SK-N-SH (cell line): ENCODE measurements around the gene SORBS1.

Experiments used
- CHD2 ChIP-seq: fragments of 150-350 bp; IDR thresholded peaks from 2 replicates; pipeline ENCODE4 v1.6.1; 2018; ENCODE audit warnings: low read length; ENCODE audit not compliant: partially characterized antibody
- CTCF ChIP-seq: fragments of 200-600 bp; sonication (generic); IDR thresholded peaks from 2 replicates; pipeline ENCODE4 v1.6.1; 2017; ENCODE audit warnings: antibody characterized with exemption, mild to moderate bottlenecking, moderate library complexity
- EZH2phosphoT487 ChIP-seq: fragments of 200-600 bp; sonication (generic); IDR thresholded peaks from 2 replicates; pipeline ENCODE4 v1.6.1; 2017; ENCODE audit warnings: low read depth, mixed run types, mild to moderate bottlenecking, antibody characterized with exemption, moderate library complexity, borderline replicate concordance
- JUND ChIP-seq: IDR thresholded peaks from 2 replicates; pipeline ENCODE4 v1.4.0; 2012
- MXI1 ChIP-seq: IDR thresholded peaks from 2 replicates; pipeline ENCODE4 v1.6.1; 2012; ENCODE audit warnings: mild to moderate bottlenecking, low read depth, low read length, improper control_type of control experiment
- SMC3 ChIP-seq: IDR thresholded peaks from 2 replicates; pipeline ENCODE4 v1.6.1; 2012; ENCODE audit warnings: low read depth, low read length, improper control_type of control experiment
- TEAD4 ChIP-seq: IDR thresholded peaks from 2 replicates; pipeline ENCODE4 v1.4.0; 2012; ENCODE audit warnings: mild to moderate bottlenecking, borderline replicate concordance; ENCODE audit not compliant: insufficient read depth
- YY1 ChIP-seq: IDR thresholded peaks from 2 replicates; pipeline ENCODE4 v1.4.0; 2012; ENCODE audit warnings: low read depth, mild to moderate bottlenecking

- TF ChIP-seq YY1 (peak; percentile 38; the same call in 1 of the 2 replicates), CTCF (no peak), EZH2phosphoT487 (no peak), CHD2 (no peak), MXI1 (no peak), SMC3 (no peak), JUND (peak; percentile 99), TEAD4 (peak; percentile 95)
Measured at GRCh38 chr10:95308389-95309302, 252.5 kb downstream of the SORBS1 start.
